Measurements from ENCODE around the gene KCNMB1. TPM values are rescaled to one million over a fixed set of nuclear protein-coding genes. Genes with fewer than 3 reads are reported as not detected.

Gene KCNMB1
- total RNA-seq = under 1 TPM in 1 of 2 donors, not detected in 1; 0.09 TPM
- polyA plus RNA-seq (2013, experiment 1 of 2) = 0.46 TPM
- polyA plus RNA-seq (2013, experiment 2 of 2) = 0.46 TPM
- long read RNA-seq, experiment 1 = 0 reads
- long read RNA-seq, experiment 2 = 0 reads
- long read RNA-seq, experiment 3, full-length matches to known transcripts = 1 of 1 reads
- long read RNA-seq, experiment 3, partial matches to known transcripts = 0 of 1 reads
- long read RNA-seq, experiment 3, other reads (novel, unspliced or antisense) = 0 of 1 reads
- long read RNA-seq, experiment 4, full-length matches to known transcripts = 1 of 1 reads
- long read RNA-seq, experiment 4, partial matches to known transcripts = 0 of 1 reads
- long read RNA-seq, experiment 4, other reads (novel, unspliced or antisense) = 0 of 1 reads

- Histone ChIP-seq H3K36me3 (ENCODE audit: control insufficient read depth, insufficient read depth, low read length) (no peaks in the 10 kb centered on the region), H3K4me3 (ENCODE audit: low read length) (no peak within 1 kb of the TSS), H3K9ac (ENCODE audit: extremely low read depth, low read length, poor library complexity, severe bottlenecking) (no peak within 1 kb of the TSS), H3K27me3 (ENCODE audit: control insufficient read depth, insufficient read depth, low read length, poor library complexity, severe bottlenecking) (no peaks in the 10 kb centered on the region), H3K4me1 (ENCODE audit: control insufficient read depth, insufficient read depth, low read length) (no peaks in the 10 kb centered on the region), H3K9me3 (ENCODE audit: control insufficient read depth, low read length) (no peaks in the 10 kb centered on the region), H3K27ac (ENCODE audit: low read depth, low read length) (peak within 1 kb of the TSS; percentile 33)
- H3K4me1 Mint-ChIP-seq = peaks cover 13% of the 10 kb centered on the region
- peaks cover under 1% of the 10 kb centered on the region for H3K27me3 Mint-ChIP-seq (ENCODE audit: insufficient read depth)
- no peaks in the 10 kb centered on the region for H3K9me3 Mint-ChIP-seq
- H3K27ac Mint-ChIP-seq = no peak within 1 kb of the TSS
- no peak for TF ChIP-seq CTCF (conservative IDR thresholded peaks at IDR 0.05)
- no peaks in the 10 kb centered on the region for H3K36me3 Mint-ChIP-seq (ENCODE audit: low read depth)
- H3K4me3 Mint-ChIP-seq = no peak within 1 kb of the TSS
- peak; percentile 65 for DNase-seq
- WGBS, 2 experiments (ENCODE audit: insufficient coverage in 1 of 2, insufficient read length in 1 of 2) = 81 to 84% methylated on average over 9 to 15 of the region's 15 CpGs
These were observed at the start of gene KCNMB1 for GRCh38 chr5:170388818-170389549. Gene KCNMB1 (minus strand): TSS chr5:170389367. CDS start chr5:170385447, 3,920 bp downstream.

- no peaks in the 10 kb centered on the region for H3K36me3 ChIP-seq (ENCODE audit: control insufficient read depth, insufficient read depth, low read length)
- peaks cover 15% of the 10 kb centered on the region for H3K27me3 Mint-ChIP-seq (ENCODE audit: insufficient read depth)
- H3K4me3 Mint-ChIP-seq = no peak overlapping the region
- no peak for TF ChIP-seq CTCF (conservative IDR thresholded peaks at IDR 0.05)
- 87 to 94% methylated on average over 2 to 8 of the region's 8 CpGs for WGBS, 2 experiments (ENCODE audit: insufficient coverage in 1 of 2, insufficient read length in 1 of 2)
- no peaks in the 10 kb centered on the region for H3K36me3 Mint-ChIP-seq (ENCODE audit: low read depth)
- H3K4me3 ChIP-seq (ENCODE audit: low read length) = no peak overlapping the region
- H3K4me1 Mint-ChIP-seq = peaks cover 21% of the 10 kb centered on the region
- H3K27ac Mint-ChIP-seq = no peak overlapping the region
- no peak overlapping the region for H3K9ac ChIP-seq (ENCODE audit: extremely low read depth, low read length, poor library complexity, severe bottlenecking)
- no peak overlapping the region for H3K27ac ChIP-seq (ENCODE audit: low read depth, low read length)
- H3K27me3 ChIP-seq (ENCODE audit: control insufficient read depth, insufficient read depth, low read length, poor library complexity, severe bottlenecking) = peaks cover 15% of the 10 kb centered on the region
- no peaks in the 10 kb centered on the region for H3K9me3 Mint-ChIP-seq
- no peaks in the 10 kb centered on the region for H3K9me3 ChIP-seq (ENCODE audit: control insufficient read depth, low read length)
- DNase-seq = no peak
- H3K4me1 ChIP-seq (ENCODE audit: control insufficient read depth, insufficient read depth, low read length) = peaks cover 11% of the 10 kb centered on the region
These were observed 49.4 kb upstream of the KCNMB1 start for GRCh38 chr5:170438581-170438980.

- TF ChIP-seq CTCF (conservative IDR thresholded peaks at IDR 0.05) = no peak
- Mint-ChIP-seq H3K4me3 (no peak overlapping the region), H3K4me1 (peaks cover 20% of the 10 kb centered on the region), H3K9me3 (peaks cover 3% of the 10 kb centered on the region), H3K27me3 (ENCODE audit: insufficient read depth) (peaks cover 15% of the 10 kb centered on the region), H3K27ac (no peak overlapping the region), H3K36me3 (ENCODE audit: low read depth) (no peaks in the 10 kb centered on the region)
- no peaks in the 10 kb centered on the region for H3K36me3 ChIP-seq (ENCODE audit: control insufficient read depth, insufficient read depth, low read length)
- no peak overlapping the region for H3K9ac ChIP-seq (ENCODE audit: extremely low read depth, low read length, poor library complexity, severe bottlenecking)
- peaks cover 15% of the 10 kb centered on the region for H3K27me3 ChIP-seq (ENCODE audit: control insufficient read depth, insufficient read depth, low read length, poor library complexity, severe bottlenecking)
- H3K9me3 ChIP-seq (ENCODE audit: control insufficient read depth, low read length) = peaks cover under 1% of the 10 kb centered on the region
- peaks cover 11% of the 10 kb centered on the region for H3K4me1 ChIP-seq (ENCODE audit: control insufficient read depth, insufficient read depth, low read length)
- DNase-seq = no peak
- H3K4me3 ChIP-seq (ENCODE audit: low read length) = no peak overlapping the region
- H3K27ac ChIP-seq (ENCODE audit: low read depth, low read length) = no peak overlapping the region
- 92 to 98% methylated on average over 8 to 12 of the region's 12 CpGs for WGBS, 2 experiments (ENCODE audit: insufficient coverage in 1 of 2, insufficient read length in 1 of 2)
These were observed 48.6 kb upstream of the KCNMB1 start for GRCh38 chr5:170437621-170438375.
